DMS114 treated with DMSO at 0.1 percent for 48 hours (cell line): ENCODE measurements around the gene ZRANB2.

Experiments used
- DNase-seq: peaks from one replicate; lab custom pipeline; 2025; ENCODE audit not compliant: unreplicated experiment; lab: John Stamatoyannopoulos, UW

ZRANB2 gene, protein sequence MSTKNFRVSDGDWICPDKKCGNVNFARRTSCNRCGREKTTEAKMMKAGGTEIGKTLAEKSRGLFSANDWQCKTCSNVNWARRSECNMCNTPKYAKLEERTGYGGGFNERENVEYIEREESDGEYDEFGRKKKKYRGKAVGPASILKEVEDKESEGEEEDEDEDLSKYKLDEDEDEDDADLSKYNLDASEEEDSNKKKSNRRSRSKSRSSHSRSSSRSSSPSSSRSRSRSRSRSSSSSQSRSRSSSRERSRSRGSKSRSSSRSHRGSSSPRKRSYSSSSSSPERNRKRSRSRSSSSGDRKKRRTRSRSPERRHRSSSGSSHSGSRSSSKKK

DNA sequence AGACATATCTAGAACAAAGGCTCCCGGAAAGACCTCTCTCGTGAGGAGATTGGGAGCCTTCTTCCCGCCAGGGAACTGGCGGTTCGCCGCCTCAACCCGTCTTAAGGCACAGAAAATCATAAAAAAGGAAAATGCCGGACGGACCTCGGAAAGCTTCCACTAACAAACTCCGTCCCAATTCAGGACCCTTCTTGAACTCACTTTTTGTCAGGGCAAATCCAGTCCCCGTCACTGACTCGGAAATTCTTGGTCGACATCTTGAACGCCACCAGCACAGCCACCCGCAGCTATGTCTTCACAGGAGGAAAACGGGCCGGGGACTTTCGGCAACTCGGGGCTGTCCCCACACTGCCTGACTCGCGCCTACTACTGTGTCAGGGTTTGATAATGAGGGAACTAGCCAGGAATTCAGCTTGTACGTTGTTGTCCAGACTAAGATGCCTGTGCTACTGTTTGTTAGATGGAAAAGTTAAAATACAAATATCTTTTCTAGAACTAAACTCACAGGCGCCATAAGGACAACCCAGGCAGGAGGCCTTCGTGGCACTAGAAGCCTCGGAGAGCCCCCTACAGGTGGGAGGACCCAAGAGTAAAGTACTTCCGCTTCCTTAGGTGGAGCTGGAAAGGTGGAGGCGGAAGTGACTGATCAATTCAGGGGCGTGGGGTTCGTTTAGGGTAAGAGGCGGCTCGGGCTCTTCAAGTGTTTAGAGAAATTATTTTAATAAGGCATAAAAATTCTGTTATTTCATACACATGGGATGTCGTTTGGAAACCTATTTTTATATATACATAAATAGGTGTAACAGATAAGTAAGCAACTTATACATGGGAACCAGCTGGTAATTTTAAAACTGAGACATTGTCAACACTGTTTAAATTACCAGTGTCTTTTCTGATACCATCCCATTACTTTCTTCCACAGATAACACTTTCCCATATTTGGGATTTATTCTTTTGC, at the start of gene ZRANB2:
Gene ZRANB2 (minus strand): TSS at position 297 of the 958 bp plus-strand sequence. CDS start 40 bp downstream, at position 257.
- DNase-seq, result peak; percentile 97

DNA sequence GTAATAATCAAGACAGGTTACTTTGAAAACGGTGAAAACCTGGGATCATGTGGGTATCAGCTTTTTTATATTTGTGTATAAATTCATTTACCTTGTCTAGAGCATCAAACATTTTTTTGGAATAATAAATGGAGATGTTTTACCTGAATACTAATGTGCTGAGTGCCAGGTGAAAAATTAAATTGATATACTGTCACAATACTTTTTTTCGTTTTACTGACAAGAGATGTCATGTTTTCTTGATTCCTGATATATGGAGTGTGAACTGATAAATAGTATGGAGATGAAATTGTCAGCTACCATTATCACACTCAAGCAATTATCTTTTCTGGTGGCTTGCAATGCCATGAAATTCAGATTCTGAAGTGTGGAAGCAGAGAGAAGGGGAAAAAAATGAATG, 47.2 kb upstream of the ZRANB2 start:
- DNase-seq, result no peak

DNA sequence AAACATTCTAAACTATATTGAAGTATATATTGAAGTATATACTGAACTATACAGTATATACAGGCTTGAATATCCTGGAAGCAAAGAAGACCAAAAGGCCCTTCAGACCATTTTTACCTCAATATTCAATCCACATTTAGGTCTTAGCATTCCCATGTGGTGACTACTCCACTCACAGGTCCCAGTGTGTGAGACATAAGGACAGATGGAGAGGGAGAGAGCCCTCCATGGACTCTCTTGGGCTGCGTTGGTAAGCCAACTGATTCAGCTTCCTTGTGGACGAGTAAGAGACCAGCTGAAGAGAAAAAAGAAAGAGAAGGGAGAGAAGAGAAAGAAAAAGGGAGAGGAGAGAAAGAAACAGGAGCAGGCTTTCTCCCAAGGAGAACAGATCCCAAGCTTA, 37.3 kb upstream of the ZRANB2 start:
- DNase-seq, result no peak

DNA sequence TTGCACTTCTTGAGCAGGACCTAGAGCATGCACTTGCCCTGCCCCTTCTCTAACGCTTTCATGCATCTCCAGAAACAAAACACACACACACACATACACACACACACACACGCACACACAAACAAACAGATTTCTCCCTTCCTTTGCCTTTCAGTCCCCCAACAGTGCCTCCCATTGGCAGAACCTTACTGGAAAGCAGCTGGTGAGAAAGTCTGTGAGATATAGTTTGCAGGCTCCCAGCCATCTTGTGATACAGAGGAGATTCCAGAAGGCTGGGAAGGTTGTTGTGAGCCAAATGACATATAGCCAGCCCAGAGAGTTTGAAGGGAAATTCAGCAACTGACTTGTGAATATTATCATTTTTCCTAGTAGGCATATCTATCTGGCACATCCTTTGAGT, 35.9 kb upstream of the ZRANB2 start:
- no peak for DNase-seq

DNA sequence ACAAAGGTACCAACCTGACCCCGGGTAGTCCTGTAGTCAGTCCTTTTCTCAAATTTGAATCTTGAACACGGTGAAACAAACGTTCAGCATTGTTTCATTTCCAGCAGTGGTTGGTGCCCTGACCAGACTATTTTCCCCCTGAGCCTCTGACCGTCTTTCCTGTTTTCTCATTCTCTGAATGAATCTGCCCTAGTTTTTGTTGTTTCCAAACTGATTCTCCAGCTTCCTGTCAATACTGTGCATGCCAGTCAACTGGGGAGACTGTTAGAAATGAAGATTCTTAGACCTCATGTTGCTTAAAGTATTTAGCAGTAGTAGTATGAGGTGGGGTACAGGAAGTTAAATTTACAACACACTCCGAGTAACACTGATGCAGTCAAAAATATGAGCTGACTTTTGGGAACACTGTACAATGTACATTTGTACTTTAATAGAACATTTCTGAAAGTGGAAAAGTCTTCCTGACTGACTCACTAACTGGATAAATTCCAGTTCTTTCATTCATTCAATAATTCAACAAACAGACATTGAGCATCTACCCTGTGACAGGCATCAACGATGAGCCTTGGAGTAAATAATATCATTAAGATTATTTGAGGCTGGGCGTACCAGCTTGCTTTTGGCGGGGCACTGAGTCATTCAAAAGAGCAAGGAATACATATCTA, 26.0 kb upstream of the ZRANB2 start:
- DNase-seq, result no peak

DNA sequence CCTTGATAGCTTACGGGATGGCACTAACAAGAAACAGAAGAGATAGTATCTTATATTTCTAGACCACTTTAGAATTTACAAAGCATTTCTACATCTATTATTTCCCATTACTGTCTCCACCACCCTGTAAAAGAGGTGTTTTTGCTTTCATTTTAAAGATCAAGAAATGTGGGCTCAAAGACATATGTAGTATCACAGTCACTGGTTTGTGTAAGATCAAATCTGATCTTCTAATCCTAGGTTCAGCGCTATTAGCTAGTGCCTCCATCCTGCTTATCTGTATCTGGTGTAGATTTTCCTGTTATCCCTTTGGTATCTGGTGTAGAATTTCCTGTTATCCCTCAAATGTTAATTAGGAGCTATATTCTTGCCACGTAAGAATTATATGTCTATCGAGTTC, 23.6 kb upstream of the ZRANB2 start:
- DNase-seq, result no peak

DNA sequence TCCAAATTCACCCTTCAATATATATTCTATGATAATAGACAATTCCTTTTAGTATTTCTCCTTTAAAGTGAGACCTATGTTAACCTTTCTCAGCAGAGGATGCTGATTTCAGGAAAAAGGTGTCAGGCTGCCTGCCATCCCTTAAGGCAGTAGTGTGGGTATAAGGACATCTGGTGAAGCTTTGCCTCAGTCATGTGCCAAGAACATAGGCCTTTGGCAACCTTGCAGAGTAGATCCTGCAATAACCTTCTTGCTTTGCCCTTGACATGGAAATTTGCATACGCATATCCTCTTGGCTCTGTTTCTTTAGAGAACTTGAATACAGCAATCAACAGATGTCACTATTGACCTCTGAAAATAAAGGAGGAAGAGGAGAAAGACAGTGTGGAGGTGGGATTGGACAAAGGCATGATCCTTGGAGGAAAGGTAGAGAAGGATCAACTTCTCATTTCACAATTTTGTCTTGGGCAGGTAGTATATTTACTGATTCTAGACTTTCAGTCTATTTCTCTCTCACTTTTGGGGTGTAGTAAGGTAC, 21.1 kb upstream of the ZRANB2 start:
- no peak for DNase-seq

DNA sequence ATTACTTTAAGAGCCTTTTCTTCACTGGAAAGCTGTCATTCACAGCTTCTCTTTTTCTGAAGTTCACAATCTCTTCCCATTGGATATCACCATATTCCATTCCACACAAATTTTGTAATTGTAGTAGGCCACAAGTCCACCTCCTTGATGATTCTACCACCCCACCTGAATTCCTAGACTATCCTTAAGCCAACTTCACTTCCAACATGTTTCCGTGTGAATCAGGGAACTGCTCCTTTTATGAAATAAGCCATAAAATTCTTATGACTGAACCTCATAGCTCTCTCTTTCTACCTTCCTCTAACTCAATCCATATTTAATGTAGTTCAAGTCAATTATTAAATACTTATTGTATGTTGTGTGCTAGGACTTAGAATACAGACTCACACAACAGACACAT, 16.6 kb upstream of the ZRANB2 start:
- no peak for DNase-seq

DNA sequence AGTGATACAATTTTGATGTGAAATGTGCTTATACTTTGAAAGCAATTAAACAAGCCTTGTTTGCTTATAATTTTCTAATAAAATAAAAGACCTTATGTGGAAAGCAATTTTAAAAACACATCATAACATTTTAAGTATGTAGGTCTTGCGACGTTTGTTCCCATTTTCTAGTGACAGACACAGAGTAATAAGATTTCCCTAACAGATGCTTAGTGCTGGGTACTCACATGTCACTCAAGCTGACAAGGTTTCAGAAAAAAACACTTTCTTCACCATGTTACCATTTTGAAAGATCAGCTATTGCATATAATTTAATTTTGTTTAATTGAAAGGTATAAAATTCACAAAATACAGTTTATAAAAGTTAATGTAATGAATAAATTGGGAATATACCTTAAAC, 14.1 kb upstream of the ZRANB2 start:
- DNase-seq, result no peak

DNA sequence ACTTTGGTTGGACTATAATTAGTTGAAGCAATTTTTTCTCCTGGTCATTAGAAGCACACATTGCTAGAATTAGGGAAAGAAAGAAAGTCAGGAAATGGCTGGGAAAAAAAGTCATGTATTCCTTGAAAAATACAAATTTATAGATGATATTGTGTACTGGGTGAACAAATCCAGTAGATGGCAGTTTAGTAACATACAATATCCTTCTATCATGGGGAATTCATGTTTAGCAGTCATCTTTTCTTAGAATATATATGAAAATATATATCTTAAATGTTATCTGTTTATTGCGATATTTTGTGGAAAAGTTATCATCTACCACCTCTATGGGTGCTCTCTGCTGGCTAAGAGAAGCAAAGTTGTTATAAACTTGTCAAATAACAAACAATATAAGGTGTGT, 13.1 kb upstream of the ZRANB2 start:
- peak; percentile 23 for DNase-seq

DNA sequence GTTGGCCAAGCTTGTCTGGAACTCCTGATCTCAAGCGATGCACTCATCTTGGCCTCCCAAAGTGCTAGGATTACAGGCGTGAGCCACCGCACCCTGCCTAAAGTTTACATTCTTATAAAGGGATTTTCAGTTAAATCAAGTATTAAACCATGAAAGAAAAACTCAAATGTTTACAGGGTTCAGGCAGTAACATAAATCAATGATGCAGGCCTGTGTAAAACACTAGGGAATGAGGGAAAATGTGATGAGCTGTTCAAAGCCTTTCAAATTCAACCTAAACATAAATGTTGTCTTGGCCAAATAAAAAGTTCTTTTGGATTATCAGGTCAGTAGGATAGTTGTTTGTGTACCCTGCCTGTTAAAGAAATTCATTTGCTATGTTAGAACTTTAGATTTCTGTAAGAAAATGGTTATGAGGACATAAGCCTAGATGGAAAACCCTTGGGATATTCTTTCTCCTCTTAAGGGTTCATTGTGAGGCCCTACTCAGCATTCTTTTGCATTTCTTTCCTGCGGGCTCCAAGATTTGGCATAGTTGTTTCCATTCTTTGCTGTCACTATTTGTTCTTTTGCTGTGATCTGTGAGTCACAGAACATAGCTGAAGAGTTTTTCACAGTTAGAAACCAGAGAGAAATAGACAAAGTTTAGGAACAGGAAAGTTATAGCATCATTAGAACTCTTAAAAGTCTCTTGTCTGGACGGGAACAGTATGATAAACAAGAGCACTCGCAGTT, 8.9 kb upstream of the ZRANB2 start:
- DNase-seq, result no peak

DNA sequence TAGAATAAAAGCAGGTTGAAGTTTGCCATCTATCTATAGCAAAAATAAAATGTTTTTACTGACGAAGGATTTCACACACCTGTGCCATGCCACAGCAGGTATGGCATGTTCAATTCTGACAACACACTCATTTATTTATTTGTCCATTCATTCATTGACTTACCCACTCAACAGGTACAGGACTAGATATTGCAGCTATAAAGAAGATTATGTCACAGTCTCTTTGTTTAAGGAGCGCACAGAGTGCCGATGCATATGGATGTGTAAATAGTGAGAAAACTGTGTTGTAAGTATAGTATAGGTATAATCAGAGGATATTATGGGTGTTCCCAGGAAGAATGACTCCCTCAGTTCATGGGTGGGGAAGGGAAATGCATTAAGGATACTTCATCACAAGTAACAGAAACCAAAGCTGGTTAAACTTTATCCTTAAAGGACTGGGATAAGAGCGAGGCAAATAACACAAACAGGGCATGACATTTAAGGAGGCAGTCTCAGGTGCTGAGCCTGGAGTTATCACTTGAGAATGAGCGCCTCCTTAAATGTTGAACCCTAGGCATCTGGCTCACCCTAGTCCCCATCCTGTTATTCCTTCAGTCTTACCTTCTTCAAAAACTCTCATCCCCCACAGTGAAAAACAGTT, 7.9 kb upstream of the ZRANB2 start:
- no peak for DNase-seq

DNA sequence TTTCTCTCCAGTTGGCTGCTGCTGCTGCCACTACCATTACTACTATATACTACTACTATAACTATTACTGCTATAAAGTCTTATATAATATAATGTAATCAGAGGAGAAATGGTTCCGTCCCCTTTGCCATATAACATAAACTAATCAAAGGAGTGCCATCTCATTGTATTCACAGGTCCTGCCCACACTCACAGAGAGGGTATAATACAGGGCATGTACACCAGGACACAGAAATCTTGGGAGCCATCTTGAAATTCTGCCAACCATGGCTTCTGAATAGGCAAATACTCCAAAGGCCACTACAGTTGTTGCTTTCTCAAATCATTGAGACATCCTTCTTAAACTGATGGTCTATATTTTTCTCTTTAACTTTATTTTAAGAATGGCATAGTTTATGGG, 6.9 kb upstream of the ZRANB2 start:
- no peak for DNase-seq

DNA sequence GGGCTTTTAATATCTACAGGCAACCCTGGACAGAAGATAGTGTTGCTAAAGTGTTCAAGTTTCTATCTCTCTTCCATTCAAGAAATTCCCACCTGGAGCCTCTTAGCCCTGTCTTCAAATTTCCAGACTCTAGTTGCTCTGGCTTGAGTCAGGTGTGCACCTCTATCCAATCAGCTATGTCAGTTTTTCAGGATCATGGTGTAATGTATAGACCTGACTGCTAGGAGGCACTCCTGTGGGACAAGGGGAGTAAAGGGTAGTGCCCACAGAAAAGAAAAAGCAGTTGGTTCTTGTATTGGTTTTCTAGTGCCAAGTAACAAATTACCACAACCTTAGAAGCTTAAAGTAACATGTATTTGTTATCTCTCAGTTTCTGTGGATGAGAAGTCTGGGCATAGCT, 6.2 kb upstream of the ZRANB2 start:
- DNase-seq, result no peak

DNA sequence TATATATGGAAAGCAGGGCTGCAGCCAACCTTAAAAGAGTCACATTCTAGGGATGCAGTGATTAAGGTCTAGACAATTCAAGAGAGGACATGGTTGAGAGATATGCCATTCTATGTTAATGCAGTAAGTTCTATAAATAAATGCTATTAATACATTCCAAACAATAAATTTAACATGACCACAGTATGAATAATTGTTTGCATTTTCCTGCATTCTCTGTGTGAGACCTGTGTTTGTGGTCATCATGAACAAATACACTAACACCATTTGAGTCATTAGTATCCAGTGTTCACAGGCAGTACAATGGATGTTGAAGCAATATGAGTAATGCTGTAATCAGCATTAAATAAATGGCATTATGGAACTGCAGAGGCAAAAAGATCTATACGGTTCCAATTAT, 5.5 kb upstream of the ZRANB2 start:
- no peak for DNase-seq

DNA sequence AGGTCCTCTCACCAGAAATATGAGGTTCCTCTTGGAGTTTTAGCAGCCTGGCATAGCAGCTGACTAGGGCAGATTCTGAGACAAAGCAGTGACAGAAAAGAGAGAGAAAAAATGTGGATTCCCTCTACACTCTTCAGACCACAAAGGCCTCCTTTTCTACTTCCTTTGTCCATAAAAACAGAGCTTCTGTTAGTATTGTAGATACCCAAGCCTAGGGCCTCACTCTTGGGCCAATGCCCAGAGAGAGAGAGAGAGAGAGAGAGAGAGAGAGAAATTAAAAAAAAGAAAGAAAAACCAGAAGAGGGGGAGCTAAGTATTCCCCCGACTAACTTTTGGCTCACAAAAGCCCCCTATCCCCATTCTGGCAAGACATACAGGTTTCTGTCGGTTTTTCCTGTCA, 2.4 kb upstream of the ZRANB2 start:
- no peak for DNase-seq

DNA sequence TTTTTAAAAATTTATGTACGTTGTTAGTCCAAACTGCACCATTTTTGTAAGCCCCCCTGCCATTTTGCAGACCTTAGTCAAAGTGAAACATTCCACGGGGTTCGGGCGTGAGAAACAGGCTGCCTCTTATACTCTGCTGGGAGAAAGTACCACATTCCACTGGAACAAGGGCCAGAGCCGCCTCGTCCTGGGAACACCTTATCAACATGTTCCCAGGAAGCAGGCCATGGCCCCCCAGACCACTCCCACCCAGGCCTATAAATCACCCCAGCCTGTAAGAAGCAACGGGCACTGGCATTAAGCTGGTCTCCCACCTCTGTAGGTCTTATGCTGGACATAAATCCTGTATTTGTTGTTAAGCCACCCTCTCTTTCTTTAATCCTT, 854 bp upstream of the ZRANB2 start:
- no peak for DNase-seq

DNA sequence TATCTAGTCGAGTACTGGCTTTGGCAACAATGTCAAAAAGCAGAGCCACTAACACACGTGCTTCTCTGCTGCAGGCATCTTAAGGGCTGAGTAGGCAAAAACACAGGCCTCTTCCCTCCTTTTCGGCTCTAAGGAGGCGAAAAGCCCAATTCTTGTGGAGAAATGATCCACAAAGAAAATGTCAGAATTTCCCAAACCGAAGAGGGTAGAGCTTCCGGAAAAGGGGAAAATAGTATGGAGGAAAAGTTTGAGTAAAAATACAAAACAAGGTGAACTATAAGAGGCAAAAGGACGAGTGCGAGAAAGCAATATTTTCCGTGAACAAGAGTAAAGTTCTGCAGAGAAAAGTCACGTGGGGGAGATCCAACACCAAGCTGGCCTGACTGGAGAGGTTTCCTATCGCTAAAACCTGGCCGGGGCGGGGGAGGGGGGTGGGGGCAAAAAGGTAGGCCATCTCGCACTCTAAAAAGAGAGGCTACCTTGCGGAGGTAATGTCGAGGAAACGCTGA, 551 bp downstream of the ZRANB2 start:
- peak; percentile 20 for DNase-seq

DNA sequence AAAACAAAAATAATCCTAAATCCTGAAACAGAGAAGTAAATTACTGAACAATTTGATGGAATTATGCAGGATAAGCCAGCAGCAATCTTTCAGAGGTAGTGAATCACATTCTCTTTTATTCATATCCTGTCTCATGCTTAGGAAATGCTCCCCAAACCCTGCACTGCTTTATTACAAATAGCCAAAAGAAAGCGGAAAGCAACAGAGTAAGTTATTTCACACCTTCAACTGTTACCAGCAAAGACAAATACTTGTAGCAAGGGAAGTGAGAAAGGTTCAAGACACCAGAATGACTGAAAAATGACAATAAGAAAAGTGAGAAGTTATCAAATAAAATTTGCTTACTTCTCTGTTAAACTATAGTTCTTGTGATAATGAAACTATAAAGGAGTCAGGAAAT, 6.2 kb downstream of the ZRANB2 start:
- DNase-seq, result no peak

DNA sequence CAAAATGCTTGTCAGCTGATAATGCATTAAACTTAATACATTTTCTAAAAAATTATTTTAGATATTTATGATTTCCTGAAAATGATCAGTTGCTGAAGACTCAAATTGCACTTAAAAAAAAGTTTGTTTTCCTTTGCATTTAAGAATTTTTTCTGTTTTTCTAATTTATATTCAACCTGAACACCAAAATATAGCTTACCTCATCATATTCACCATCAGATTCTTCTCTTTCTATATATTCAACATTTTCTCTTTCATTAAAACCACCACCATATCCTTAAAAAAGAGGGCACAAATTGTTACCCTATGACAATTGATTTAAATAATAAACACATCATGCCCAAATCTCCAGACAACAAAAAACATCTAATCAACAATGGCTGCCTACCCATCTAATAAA, 8.6 kb downstream of the ZRANB2 start:
- no peak for DNase-seq
